Smooth muscle cell (in vitro differentiated cells): ENCODE results near the gene PNRC2. TPM values are rescaled to one million over a fixed set of nuclear protein-coding genes. Genes with fewer than 3 reads are reported as not detected.

ENCODE experiments used
- DNase-seq: peaks from one replicate; lab custom pipeline; 2025; ENCODE audit not compliant: unreplicated experiment; lab: John Stamatoyannopoulos, UW
- H2AFZ ChIP-seq: fragments of 200-600 bp; sonication (generic); 2 replicates; pipeline ENCODE4 v1.6.0; 2016; ENCODE audit warnings: antibody characterized with exemption, low read depth, mild to moderate bottlenecking
- H3F3A ChIP-seq: fragments of 200-600 bp; sonication (generic); 2 replicates; pipeline ENCODE4 v1.6.0; 2017; ENCODE audit warnings: antibody characterized with exemption, low read depth
- H3K27ac ChIP-seq: fragments of 200-600 bp; sonication (generic); 2 replicates; pipeline ENCODE4 v1.5.1; 2016; ENCODE audit warnings: low read depth, mild to moderate bottlenecking
- H3K27me3 ChIP-seq: fragments of 200-600 bp; sonication (generic); 2 replicates; pipeline ENCODE4 v1.6.1; 2016; ENCODE audit warnings: low read depth, mild to moderate bottlenecking
- H3K36me3 ChIP-seq: fragments of 200-600 bp; sonication (generic); 2 replicates; pipeline ENCODE4 v1.5.1; 2016; ENCODE audit warnings: low read depth
- H3K4me1 ChIP-seq: fragments of 200-600 bp; sonication (generic); 2 replicates; pipeline ENCODE4 v1.5.1; 2016; ENCODE audit warnings: low read depth
- H3K4me2 ChIP-seq: fragments of 200-600 bp; sonication (generic); 2 replicates; pipeline ENCODE4 v1.6.0; 2016; ENCODE audit warnings: mild to moderate bottlenecking
- H3K4me3 ChIP-seq: fragments of 200-600 bp; sonication (generic); 2 replicates; pipeline ENCODE4 v1.5.1; 2016; ENCODE audit warnings: mild to moderate bottlenecking
- H3K79me2 ChIP-seq: fragments of 200-600 bp; sonication (generic); 2 replicates; pipeline ENCODE4 v1.6.0; 2016; ENCODE audit warnings: low read depth, mild to moderate bottlenecking
- H3K9ac ChIP-seq: fragments of 200-600 bp; sonication (generic); 2 replicates; pipeline ENCODE4 v1.6.0; 2016; ENCODE audit warnings: low read depth
- H3K9me3 ChIP-seq: fragments of 200-600 bp; sonication (generic); replicated peaks from 2 replicates; pipeline ENCODE4 v1.5.1; 2016; ENCODE audit warnings: low read depth
- H4K20me1 ChIP-seq: fragments of 200-600 bp; sonication (generic); 2 replicates; pipeline ENCODE4 v1.6.0; 2016; ENCODE audit warnings: low read depth
- WGBS: methylation state at CpG from one replicate; pipeline ENCODE4 v1.1.7; 2016; ENCODE audit warnings: low lambda C conversion rate; 5-methylcytosine and 5-hydroxymethylcytosine counted together
- polyA plus RNA-seq: library from polyadenylated mRNA; unstranded; fragments of >200 nt; fragmentation: Nextera tagmentation; extraction: Ambion mirVana; gene quantifications from 2 replicates; pipeline ENCODE4 v1.2.1, GENCODE V29; 2016
- total RNA-seq: library from RNA; depleted of rRNA; stranded (reverse); fragments of >200 nt; gene quantifications from 2 replicates; pipeline ENCODE4 v1.2.3, GENCODE V29; 2014
- TF ChIP-seq, protein P1 (sequence below): fragments of 200-600 bp; sonication (generic); IDR thresholded peaks from 2 replicates; pipeline ENCODE4 v1.5.1; 2017; ENCODE audit warnings: borderline replicate concordance, mild to moderate bottlenecking, antibody characterized with exemption; ENCODE audit not compliant: insufficient read depth, poor library complexity, severe bottlenecking

PNRC2 gene
- total and polyA plus RNA-seq, 2 experiments from 2014 or later = 53.3 to 77.8 TPM

DNA sequence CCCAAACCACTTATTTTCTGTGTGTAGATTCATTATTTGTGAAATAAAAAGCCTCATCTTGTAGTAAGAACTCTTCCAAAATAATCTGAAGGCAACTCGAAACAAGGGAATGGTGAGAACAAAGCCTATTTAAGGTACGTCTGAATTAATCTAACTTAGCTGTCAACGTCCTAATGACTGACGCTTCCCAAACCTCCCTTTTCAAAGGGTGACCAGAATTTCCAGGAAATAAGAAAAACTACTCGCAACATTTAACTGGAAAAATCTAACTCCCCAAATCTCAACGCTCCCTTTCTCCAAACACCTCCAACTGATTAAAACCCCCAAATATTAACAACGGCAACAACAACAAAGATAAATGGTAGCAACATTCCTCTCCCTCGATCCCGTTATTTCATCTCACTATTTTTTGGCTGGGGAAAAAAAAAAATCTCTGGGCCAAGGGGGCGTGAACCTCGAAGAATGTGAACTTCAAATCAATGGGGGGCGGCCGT lies 19.8 kb downstream of the PNRC2 start:
- H4K20me1 ChIP-seq = peaks cover 53% of the 10 kb centered on the region
- TF ChIP-seq, protein P1, sequence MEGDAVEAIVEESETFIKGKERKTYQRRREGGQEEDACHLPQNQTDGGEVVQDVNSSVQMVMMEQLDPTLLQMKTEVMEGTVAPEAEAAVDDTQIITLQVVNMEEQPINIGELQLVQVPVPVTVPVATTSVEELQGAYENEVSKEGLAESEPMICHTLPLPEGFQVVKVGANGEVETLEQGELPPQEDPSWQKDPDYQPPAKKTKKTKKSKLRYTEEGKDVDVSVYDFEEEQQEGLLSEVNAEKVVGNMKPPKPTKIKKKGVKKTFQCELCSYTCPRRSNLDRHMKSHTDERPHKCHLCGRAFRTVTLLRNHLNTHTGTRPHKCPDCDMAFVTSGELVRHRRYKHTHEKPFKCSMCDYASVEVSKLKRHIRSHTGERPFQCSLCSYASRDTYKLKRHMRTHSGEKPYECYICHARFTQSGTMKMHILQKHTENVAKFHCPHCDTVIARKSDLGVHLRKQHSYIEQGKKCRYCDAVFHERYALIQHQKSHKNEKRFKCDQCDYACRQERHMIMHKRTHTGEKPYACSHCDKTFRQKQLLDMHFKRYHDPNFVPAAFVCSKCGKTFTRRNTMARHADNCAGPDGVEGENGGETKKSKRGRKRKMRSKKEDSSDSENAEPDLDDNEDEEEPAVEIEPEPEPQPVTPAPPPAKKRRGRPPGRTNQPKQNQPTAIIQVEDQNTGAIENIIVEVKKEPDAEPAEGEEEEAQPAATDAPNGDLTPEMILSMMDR = no peak
- peak overlapping the region; percentile 100 for H3K4me3 ChIP-seq
- no peaks in the 10 kb centered on the region for H3K36me3 ChIP-seq
- whole genome bisulfite sequencing = 1% methylated on average over 13 of the region's 13 CpGs
- peak overlapping the region; percentile 94 for H3K27ac ChIP-seq
- peaks cover 57% of the 10 kb centered on the region for H3K79me2 ChIP-seq
- H3K4me2 ChIP-seq = peak overlapping the region; percentile 99
- H3K27me3 ChIP-seq = no peaks in the 10 kb centered on the region
- DNase-seq = no peak
- no peaks in the 10 kb centered on the region for H3K9me3 ChIP-seq
- peaks cover 29% of the 10 kb centered on the region for H3K4me1 ChIP-seq
- peak overlapping the region; percentile 100 for H3K9ac ChIP-seq
- peak overlapping the region; percentile 56 for H2AFZ ChIP-seq
- H3F3A ChIP-seq = peaks cover 6% of the 10 kb centered on the region

DNA sequence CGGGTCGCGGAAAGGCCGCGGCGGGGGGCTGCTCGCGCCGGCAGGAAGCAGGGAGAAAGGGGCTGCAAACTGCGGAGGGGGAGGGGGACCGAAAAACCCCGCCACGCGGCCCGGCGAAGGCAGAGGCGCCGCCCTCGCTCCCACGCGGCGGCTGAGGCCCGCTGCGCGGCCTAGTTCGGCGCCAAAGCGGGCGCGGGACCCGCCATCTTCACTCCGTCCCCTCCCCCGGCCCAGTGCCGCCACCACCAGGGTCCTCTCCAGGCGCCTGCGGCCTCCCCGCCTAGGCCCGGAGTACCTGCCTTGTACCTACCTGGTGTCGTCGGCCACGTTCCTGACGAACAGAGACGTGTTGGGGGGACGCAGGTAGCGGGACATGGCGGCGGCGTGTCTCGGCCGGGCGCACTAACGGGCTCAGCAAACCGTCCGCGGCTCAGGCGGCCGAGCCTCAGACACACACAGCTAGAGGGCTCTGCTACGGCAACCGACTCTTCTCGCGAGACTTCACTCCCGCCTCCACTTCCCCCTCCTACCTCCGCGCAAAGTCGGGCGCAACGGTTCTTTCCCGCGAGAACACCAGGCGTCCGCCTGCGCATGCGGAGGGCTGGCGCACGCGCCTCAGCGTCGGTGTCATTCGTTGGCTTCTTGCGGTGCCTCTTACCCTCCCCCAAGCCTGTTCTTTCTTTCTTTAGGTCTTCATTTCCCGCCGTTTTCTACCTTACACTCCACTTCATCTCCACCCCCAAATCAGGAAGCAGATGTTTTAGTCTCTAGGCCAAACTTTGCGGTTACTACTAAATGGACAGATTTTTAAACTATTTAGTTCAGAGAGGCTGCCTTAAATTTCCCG lies 20.5 kb downstream of the PNRC2 start, which contains the start of gene SRSF10:
Gene SRSF10 (minus strand): TSS at position 447 of the 847 bp plus-strand sequence. CDS start 72 bp downstream, at position 375.
- TF ChIP-seq, protein P1 = no peak
- Histone ChIP-seq H3K9me3 (no peaks in the 10 kb centered on the region), H3K9ac (peak within 1 kb of the TSS; percentile 100), H3K36me3 (no peaks in the 10 kb centered on the region), H3K27me3 (no peaks in the 10 kb centered on the region), H3K4me2 (peak within 1 kb of the TSS; percentile 99), H3F3A (peaks cover 6% of the 10 kb centered on the region), H3K79me2 (peaks cover 50% of the 10 kb centered on the region), H2AFZ (peak within 1 kb of the TSS; percentile 57), H3K4me1 (peaks cover 29% of the 10 kb centered on the region), H4K20me1 (peaks cover 46% of the 10 kb centered on the region), H3K27ac (peak within 1 kb of the TSS; percentile 94), H3K4me3 (peak within 1 kb of the TSS; percentile 100)
- under 1% methylated on average over 78 of the region's 84 CpGs for WGBS
- DNase-seq = peak; percentile 88

DNA sequence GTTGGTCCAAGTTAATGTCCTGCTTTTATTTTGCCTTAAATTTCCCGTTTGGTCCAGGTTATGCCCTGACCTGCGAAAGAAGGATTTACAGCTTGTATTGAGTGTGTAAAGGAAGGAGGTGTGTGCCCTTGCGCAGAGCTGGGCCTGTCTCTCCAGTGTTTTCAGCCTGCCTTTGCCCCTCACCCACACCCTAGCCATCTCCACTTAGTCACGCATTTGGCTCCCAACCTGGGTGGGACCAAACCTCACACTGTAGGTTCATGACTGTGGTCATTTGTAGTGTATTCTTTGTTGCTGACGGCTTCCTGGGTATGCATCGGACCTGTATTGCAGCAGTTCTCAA lies 21.1 kb downstream of the PNRC2 start:
- H3K9ac ChIP-seq = peak overlapping the region; percentile 100
- WGBS = 42% methylated on average over 6 of the region's 6 CpGs
- H3K36me3 ChIP-seq = no peaks in the 10 kb centered on the region
- H4K20me1 ChIP-seq = peaks cover 40% of the 10 kb centered on the region
- TF ChIP-seq, protein P1 = no peak
- H3F3A ChIP-seq = peaks cover 5% of the 10 kb centered on the region
- peak overlapping the region; percentile 57 for H2AFZ ChIP-seq
- H3K27me3 ChIP-seq = no peaks in the 10 kb centered on the region
- H3K4me2 ChIP-seq = peak overlapping the region; percentile 99
- no peak for DNase-seq
- peaks cover 44% of the 10 kb centered on the region for H3K79me2 ChIP-seq
- H3K9me3 ChIP-seq = no peaks in the 10 kb centered on the region
- peaks cover 29% of the 10 kb centered on the region for H3K4me1 ChIP-seq
- peak overlapping the region; percentile 100 for H3K4me3 ChIP-seq
- peak overlapping the region; percentile 94 for H3K27ac ChIP-seq
